Esophagus muscularis mucosa (tissue), 4 donors: Measurements from ENCODE around the gene TFPI2. TPM values are rescaled to one million over a fixed set of nuclear protein-coding genes. Genes with fewer than 3 reads are reported as not detected.

Experiments used
- DNase-seq: peaks from one replicate; pipeline ENCODE4 v3.0.0-alpha.2; 2017; ENCODE audit errors: extremely low spot score
- H3K27ac ChIP-seq, 4 donors: fragments of 200-600 bp; sonication (generic); replicated peaks in 1 of 4; 1 replicate in 3 of 4; 2 replicates in 1 of 4; pipeline ENCODE4 v1.5.1; 2016 to 2019; ENCODE audit warnings: mild to moderate bottlenecking in 1 of 4
- H3K27me3 ChIP-seq, 4 donors: fragments of 200-600 bp; sonication (generic); one replicate each; pipeline versions ENCODE4 v1.5.1 to v1.6.0; 2016 to 2019
- H3K36me3 ChIP-seq, 4 donors: fragments of 200-600 bp; sonication (generic); one replicate each; pipeline ENCODE4 v1.5.1; 2016 to 2019
- H3K4me1 ChIP-seq, 4 donors: fragments of 200-600 bp; sonication (generic); one replicate each; pipeline ENCODE4 v1.5.1; 2016 to 2019
- H3K4me3 ChIP-seq, 4 donors: fragments of 200-600 bp; sonication (generic); 1 replicate in 2 of 4; 2 replicates in 2 of 4; pipeline ENCODE4 v1.5.1; 2016 to 2019; ENCODE audit warnings: mild to moderate bottlenecking in 4 of 4, moderate library complexity in 1 of 4
- H3K9me3 ChIP-seq, 4 donors: fragments of 200-600 bp; sonication (generic); 1 replicate in 3 of 4; 2 replicates in 1 of 4; pipeline ENCODE4 v1.5.1; 2016 to 2019
- EP300 ChIP-seq: sonication (generic); formaldehyde crosslinking; IDR thresholded peaks from one replicate; pipeline ENCODE4 v1.6.1; 2017; ENCODE audit warnings: antibody characterized with exemption
- POLR2A ChIP-seq: fragments of 450-650 bp; IDR thresholded peaks from one replicate; pipeline ENCODE4 v1.6.1; 2017; ENCODE audit warnings: antibody characterized with exemption, moderate library complexity, mild to moderate bottlenecking, low read depth
- POLR2AphosphoS5 ChIP-seq, 2 donors: sonication (generic); formaldehyde crosslinking; IDR thresholded peaks; one replicate each; pipeline ENCODE4 v1.6.1; 2017; ENCODE audit warnings: antibody characterized with exemption in 2 of 2
- WGBS: methylation state at CpG from one replicate; pipeline ENCODE4 v1.1.5; 2018; 5-methylcytosine and 5-hydroxymethylcytosine counted together
- intact Hi-C: fragments of 100-400 bp; cut with DNase I; formaldehyde crosslinking; loops from one replicate; pipeline ENCODE4 v1.15.1; 2023
- total RNA-seq, 4 donors: library from RNA; depleted of rRNA; stranded (reverse); fragments of >200 nt; gene quantifications; one replicate each; pipeline versions ENCODE4 v1.1.0 to v1.2.1, GENCODE V29; 2016
- TF ChIP-seq, protein P1 (sequence below), 3 experiments: fragments of 200-600 bp in 2 of 3; fragments of 450-650 bp in 1 of 3; sonication (generic) in 2 of 3; IDR thresholded peaks; one replicate each; pipeline ENCODE4 v1.5.1; 2017 to 2019; ENCODE audit warnings: antibody characterized with exemption in 3 of 3, mild to moderate bottlenecking in 2 of 3, moderate library complexity in 1 of 3

The TFPI2 gene
- total RNA-seq, 4 donors from 2014 or later, result 1.9 to 3.2 (median 2.3) TPM; not detected in 1

DNA sequence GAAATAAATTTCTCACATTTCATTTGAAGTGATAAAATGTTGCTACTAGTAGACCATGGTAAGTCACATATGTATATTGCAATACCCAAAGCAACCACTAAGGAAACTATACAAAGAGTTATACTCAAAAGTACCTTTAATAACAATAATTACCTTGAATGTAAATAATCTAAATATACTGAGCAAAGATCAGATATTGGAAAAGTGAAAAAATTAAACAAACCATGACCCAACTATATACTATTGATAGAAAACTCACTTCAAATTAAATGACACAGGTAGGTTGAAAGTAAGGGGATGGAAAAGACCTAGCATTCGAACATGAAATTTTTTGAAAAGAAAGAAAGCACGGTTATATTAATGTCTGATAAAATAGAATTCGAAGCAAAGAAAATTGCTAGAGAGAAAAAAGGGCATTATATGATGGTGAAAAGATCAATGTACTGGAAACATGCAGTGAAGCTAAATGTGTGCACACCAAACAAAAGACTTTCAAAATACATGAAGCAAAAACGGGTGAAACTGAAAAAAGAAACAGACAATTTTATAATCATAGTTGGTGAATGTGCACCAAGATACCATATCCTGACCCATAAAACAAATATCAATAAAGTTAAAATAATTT, 29.1 kb downstream of the TFPI2 start:
- DNase-seq, result no peak
- TF ChIP-seq POLR2A, result no peak
- TF ChIP-seq, protein P1, sequence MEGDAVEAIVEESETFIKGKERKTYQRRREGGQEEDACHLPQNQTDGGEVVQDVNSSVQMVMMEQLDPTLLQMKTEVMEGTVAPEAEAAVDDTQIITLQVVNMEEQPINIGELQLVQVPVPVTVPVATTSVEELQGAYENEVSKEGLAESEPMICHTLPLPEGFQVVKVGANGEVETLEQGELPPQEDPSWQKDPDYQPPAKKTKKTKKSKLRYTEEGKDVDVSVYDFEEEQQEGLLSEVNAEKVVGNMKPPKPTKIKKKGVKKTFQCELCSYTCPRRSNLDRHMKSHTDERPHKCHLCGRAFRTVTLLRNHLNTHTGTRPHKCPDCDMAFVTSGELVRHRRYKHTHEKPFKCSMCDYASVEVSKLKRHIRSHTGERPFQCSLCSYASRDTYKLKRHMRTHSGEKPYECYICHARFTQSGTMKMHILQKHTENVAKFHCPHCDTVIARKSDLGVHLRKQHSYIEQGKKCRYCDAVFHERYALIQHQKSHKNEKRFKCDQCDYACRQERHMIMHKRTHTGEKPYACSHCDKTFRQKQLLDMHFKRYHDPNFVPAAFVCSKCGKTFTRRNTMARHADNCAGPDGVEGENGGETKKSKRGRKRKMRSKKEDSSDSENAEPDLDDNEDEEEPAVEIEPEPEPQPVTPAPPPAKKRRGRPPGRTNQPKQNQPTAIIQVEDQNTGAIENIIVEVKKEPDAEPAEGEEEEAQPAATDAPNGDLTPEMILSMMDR (IDR thresholded peaks at IDR 0.05), result peak in 1 of 3 experiments; percentile 21
- H3K36me3 ChIP-seq, result no peaks in the 10 kb centered on the region
- 85% methylated on average over 4 of the region's 4 CpGs for WGBS
- no peak overlapping the region for H3K27ac ChIP-seq
- no peak overlapping the region for H3K4me3 ChIP-seq
- intact Hi-C loops, result no loop called here
- H3K4me1 ChIP-seq, result no peaks in the 10 kb centered on the region
- no peaks in the 10 kb centered on the region for H3K27me3 ChIP-seq
- no peaks in the 10 kb centered on the region for H3K9me3 ChIP-seq

GRCh38 chr7:93860261-93860660, 30.3 kb downstream of the TFPI2 start:
- H3K9me3 ChIP-seq, result no peaks in the 10 kb centered on the region
- no peak overlapping the region for H3K27ac ChIP-seq
- DNase-seq, result no peak
- intact Hi-C loops, result no loop called here
- WGBS, result 96% methylated on average over 1 of the region's 1 CpG
- H3K27me3 ChIP-seq, result no peaks in the 10 kb centered on the region
- no peaks in the 10 kb centered on the region for H3K4me1 ChIP-seq
- TF ChIP-seq, protein P1 (IDR thresholded peaks at IDR 0.05), result no peak
- no peak for TF ChIP-seq POLR2AphosphoS5 (IDR thresholded peaks at IDR 0.05)
- TF ChIP-seq EP300, result no peak
- TF ChIP-seq POLR2A, result no peak
- H3K4me3 ChIP-seq, result no peak overlapping the region
- H3K36me3 ChIP-seq, result no peaks in the 10 kb centered on the region

GRCh38 chr7:93858857-93859256, 31.7 kb downstream of the TFPI2 start:
- H3K27me3 ChIP-seq, result no peaks in the 10 kb centered on the region
- intact Hi-C loops, result no loop called here
- H3K36me3 ChIP-seq, result no peaks in the 10 kb centered on the region
- no peak overlapping the region for H3K27ac ChIP-seq
- 86% methylated on average over 2 of the region's 2 CpGs for WGBS
- H3K4me1 ChIP-seq, result no peaks in the 10 kb centered on the region
- TF ChIP-seq, protein P1 (IDR thresholded peaks at IDR 0.05), result no peak
- TF ChIP-seq POLR2AphosphoS5 (IDR thresholded peaks at IDR 0.05) (no peak), POLR2A (no peak), EP300 (no peak)
- H3K4me3 ChIP-seq, result no peak overlapping the region
- no peak for DNase-seq
- no peaks in the 10 kb centered on the region for H3K9me3 ChIP-seq

DNA sequence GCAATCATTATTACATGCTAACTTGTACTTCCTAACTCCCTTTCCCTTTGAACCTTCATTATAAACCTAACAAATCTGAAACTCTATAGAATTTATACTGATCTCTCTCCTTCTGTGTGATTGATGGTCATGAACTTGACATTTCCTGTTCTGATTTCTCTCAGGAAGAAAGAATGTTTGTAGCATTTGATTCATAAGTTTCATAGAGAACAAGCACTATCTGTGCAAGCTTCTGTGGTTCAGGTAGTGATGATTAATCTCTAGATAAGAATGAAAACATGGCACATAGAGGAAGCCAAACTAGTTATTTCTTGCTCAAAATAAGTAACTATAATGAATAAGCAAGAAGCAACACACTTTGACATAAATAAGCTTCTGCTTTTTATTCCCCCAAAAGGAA, 34.2 kb downstream of the TFPI2 start:
- intact Hi-C loops, result no loop called here
- no peak overlapping the region for H3K4me3 ChIP-seq
- H3K27me3 ChIP-seq, result no peaks in the 10 kb centered on the region
- TF ChIP-seq, protein P1 (IDR thresholded peaks at IDR 0.05), result no peak
- TF ChIP-seq POLR2A (no peak), EP300 (no peak), POLR2AphosphoS5 (IDR thresholded peaks at IDR 0.05) (no peak)
- no peaks in the 10 kb centered on the region for H3K9me3 ChIP-seq
- no peak for DNase-seq
- no peaks in the 10 kb centered on the region for H3K36me3 ChIP-seq
- H3K27ac ChIP-seq, result no peak overlapping the region
- H3K4me1 ChIP-seq, result no peaks in the 10 kb centered on the region

DNA sequence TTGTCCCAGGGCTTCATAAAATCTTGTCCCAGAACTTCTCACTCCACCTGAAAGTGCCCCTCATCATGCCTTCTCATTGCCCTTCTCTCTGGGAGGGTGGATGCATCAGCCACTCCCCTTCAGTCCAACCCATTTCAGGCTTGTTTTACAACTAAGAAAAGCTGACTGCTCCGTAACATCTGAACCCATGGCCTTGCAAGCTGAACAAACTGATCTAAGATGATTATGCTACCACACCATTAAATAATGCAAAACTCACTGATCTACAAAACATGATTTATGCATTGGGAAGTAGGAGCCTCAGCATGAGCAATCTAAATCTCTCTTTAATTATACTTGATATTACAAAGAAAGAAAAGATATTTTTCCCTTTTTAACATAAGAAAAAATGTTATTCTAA, 34.8 kb downstream of the TFPI2 start:
- Histone ChIP-seq H3K27me3 (no peaks in the 10 kb centered on the region), H3K4me1 (no peaks in the 10 kb centered on the region), H3K4me3 (no peak overlapping the region), H3K9me3 (no peaks in the 10 kb centered on the region), H3K27ac (no peak overlapping the region), H3K36me3 (no peaks in the 10 kb centered on the region)
- WGBS, result 94% methylated on average over 1 of the region's 1 CpG
- no peak for DNase-seq
- TF ChIP-seq EP300 (no peak), POLR2A (no peak), POLR2AphosphoS5 (IDR thresholded peaks at IDR 0.05) (no peak)
- TF ChIP-seq, protein P1 (IDR thresholded peaks at IDR 0.05), result no peak
- intact Hi-C loops, result no loop called here
